Thyroid gland (tissue), 4 donors: ENCODE data around the gene SETD1A.

Experiments used
- POLR2A ChIP-seq, 2 donors: fragments of 450-650 bp; IDR thresholded peaks; one replicate each; pipeline ENCODE4 v1.6.1; 2017; ENCODE audit warnings: antibody characterized with exemption in 2 of 2, mild to moderate bottlenecking in 2 of 2, moderate library complexity in 1 of 2
- TF ChIP-seq, protein P1 (sequence below), 6 experiments: fragments of 200-600 bp in 3 of 6; fragments of 450-650 bp in 3 of 6; sonication (generic) in 3 of 6; IDR thresholded peaks; one replicate each; pipeline ENCODE4 v1.5.1; 2016 to 2019; ENCODE audit warnings: antibody characterized with exemption in 6 of 6, mild to moderate bottlenecking in 2 of 6, inconsistent platforms in 1 of 6, moderate library complexity in 1 of 6

DNA sequence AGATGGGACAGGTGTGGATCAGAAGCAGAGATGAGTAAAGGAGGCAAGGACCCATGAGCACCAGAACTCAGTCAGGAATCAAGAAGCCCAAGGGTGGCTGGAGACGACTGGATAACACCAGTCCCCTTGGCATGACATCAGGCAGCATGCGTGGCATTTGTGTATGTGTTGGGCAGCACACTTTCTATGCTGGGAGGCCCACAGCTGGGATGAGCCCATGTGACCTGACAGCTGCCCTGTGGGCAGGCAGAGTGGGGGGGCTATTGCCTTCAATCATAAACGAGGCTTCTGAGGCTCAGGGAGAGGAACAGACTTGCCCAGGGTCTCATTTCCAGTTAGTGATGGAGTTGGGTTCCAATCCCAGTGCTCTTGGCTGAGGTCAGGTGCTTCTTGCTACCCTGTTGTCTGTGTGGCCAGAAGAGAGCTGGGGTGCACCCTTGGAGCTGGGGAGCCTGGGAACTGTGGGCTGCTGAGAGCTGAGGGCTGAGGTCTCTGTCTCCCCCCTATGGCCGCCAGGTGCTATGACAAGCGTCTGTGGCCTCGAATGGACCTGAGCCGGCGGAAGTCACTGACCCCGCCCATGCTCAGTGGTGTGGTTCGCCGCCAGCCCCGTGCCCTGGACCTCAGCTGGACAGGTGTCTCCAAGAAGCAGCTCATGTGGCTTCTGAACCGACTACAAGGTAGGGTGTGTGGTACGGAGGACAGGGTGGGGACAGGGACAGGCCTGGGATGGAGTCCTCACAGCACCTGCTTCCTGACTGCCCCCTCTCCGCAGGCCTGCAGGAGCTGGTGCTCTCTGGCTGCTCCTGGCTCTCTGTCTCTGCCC, 15.7 kb upstream of the SETD1A start:
- no peak for TF ChIP-seq POLR2A (IDR thresholded peaks at IDR 0.05)
- TF ChIP-seq, protein P1, sequence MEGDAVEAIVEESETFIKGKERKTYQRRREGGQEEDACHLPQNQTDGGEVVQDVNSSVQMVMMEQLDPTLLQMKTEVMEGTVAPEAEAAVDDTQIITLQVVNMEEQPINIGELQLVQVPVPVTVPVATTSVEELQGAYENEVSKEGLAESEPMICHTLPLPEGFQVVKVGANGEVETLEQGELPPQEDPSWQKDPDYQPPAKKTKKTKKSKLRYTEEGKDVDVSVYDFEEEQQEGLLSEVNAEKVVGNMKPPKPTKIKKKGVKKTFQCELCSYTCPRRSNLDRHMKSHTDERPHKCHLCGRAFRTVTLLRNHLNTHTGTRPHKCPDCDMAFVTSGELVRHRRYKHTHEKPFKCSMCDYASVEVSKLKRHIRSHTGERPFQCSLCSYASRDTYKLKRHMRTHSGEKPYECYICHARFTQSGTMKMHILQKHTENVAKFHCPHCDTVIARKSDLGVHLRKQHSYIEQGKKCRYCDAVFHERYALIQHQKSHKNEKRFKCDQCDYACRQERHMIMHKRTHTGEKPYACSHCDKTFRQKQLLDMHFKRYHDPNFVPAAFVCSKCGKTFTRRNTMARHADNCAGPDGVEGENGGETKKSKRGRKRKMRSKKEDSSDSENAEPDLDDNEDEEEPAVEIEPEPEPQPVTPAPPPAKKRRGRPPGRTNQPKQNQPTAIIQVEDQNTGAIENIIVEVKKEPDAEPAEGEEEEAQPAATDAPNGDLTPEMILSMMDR (IDR thresholded peaks at IDR 0.05), result peak; percentile 55 to 97 (median 78)
